Measurements from ENCODE around the gene FAM13A.

GRCh38 chr4:89105726-89106125 lies 48.7 kb upstream of the FAM13A start:
- TF ChIP-seq CTCF (IDR thresholded peaks at IDR 0.05) (no peak), POLR2A (IDR thresholded peaks at IDR 0.05) (no peak)

All from esophagus squamous epithelium (tissue), 4 donors.